ENCODE data around the gene TBX10. TPM values are rescaled to one million over a fixed set of nuclear protein-coding genes. Genes with fewer than 3 reads are reported as not detected.

The TBX10 gene
- total RNA-seq, 1 experiment from 2014 or later: not detected

DNA sequence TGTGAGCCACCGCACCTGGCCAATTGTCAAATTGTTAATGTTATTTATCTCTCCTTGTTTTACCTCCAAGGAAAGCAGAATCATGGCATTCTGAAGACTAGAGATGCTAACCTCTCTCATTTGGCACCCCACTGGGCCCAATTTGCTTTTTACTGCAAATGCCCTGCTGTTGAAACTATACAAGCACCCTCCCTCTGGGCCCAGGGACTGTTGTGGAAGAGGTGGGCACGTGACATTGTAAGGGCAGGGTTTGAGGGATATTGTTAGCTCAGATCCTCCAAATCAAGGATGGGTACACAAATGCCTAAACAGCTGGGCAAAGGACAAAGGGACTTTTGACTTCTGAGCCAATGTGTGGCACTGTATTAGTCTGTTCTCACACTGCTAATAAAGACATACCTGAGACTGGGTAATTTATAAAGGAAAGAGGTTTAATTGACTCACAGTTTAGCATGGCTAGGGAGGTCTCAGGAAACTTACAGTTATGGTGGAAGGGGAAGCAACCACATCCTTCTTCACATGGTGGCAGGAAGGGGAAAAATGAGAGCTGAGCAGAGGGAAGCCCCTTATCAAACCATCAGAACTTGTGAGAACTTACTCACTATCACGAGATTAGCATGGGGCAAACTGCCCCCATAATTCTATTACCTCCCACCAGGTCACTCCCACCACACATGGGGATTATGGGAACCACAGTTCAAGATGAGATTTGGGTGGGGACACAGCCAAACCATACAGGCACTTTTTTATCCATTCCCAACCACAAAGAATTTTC, 41.3 kb upstream of the TBX10 start:
- no peak for DNase-seq
- Histone ChIP-seq H3K4ac (ENCODE audit: low read depth, low read length) (no peak overlapping the region), H2BK5ac (ENCODE audit: insufficient read length, low read length) (no peak overlapping the region), H3K23me2 (ENCODE audit: insufficient read length, low read depth, low read length, poor library complexity, severe bottlenecking) (no peaks in the 10 kb centered on the region), H2BK15ac (ENCODE audit: low read depth, low read length) (no peak overlapping the region), H2BK20ac (ENCODE audit: low read depth, low read length, poor library complexity, severe bottlenecking) (no peak overlapping the region), H3T11ph (ENCODE audit: low read length) (no peak overlapping the region), H3K9me3 (ENCODE audit: control insufficient read depth, low read depth, low read length) (no peaks in the 10 kb centered on the region), H4K8ac (replicated peaks; ENCODE audit: insufficient read length, low read depth, low read length) (no peak overlapping the region), H3K79me2 (ENCODE audit: insufficient read depth, low read length) (no peaks in the 10 kb centered on the region), H3K27me3 (ENCODE audit: insufficient read depth, low read length) (no peaks in the 10 kb centered on the region), H3K4me2 (ENCODE audit: insufficient read depth, insufficient read length, low read length) (no peak overlapping the region), H3K14ac (ENCODE audit: insufficient read depth, low read length) (no peak overlapping the region), H2BK120ac (ENCODE audit: low read depth, low read length, poor library complexity, severe bottlenecking) (no peak overlapping the region), H4K91ac (ENCODE audit: insufficient read length, low read depth, low read length) (no peak overlapping the region), H3K79me1 (ENCODE audit: insufficient read depth, low read depth, low read length, poor library complexity, severe bottlenecking) (no peaks in the 10 kb centered on the region), H4K5ac (ENCODE audit: insufficient read length, low read depth, low read length) (no peak overlapping the region), H3K23ac (ENCODE audit: insufficient read length, low read depth, low read length) (no peak overlapping the region), H2AK5ac (ENCODE audit: insufficient read length, low read length) (no peak overlapping the region), H4K20me1 (ENCODE audit: control insufficient read depth, insufficient read depth, insufficient read length) (no peaks in the 10 kb centered on the region), H3K4me1 (ENCODE audit: insufficient read depth, low read length) (peaks cover 3% of the 10 kb centered on the region; the same call in 1 of the 2 replicates), H3K9ac (ENCODE audit: extremely low read depth, insufficient read length, low read length) (no peak overlapping the region), H3K18ac (ENCODE audit: insufficient read length, low read depth, low read length) (no peak overlapping the region), H3K56ac (ENCODE audit: insufficient read length, low read depth, low read length) (no peak overlapping the region), H3K27ac (ENCODE audit: insufficient read length, low read depth, low read length) (no peak overlapping the region), H2BK12ac (ENCODE audit: insufficient read length, low read depth, low read length) (no peak overlapping the region), H2AFZ (ENCODE audit: low read length) (no peak overlapping the region)
- no peak overlapping the region for H3K4me3 Mint-ChIP-seq
- TF ChIP-seq CTCF (conservative IDR thresholded peaks at IDR 0.05): no peak
- no CpG with 5 or more reads among the region's 3 CpGs for WGBS (ENCODE audit: extremely low coverage, insufficient read length, low lambda C conversion rate)
- H3K36me3 Mint-ChIP-seq (ENCODE audit: insufficient read depth in 1 of 3, low read depth in 3 of 3): no peaks in the 10 kb centered on the region
- H3K27me3 Mint-ChIP-seq (ENCODE audit: low read depth): peaks cover 16% of the 10 kb centered on the region
- peaks cover 18 to 27% of the 10 kb centered on the region in 2 experiments for H3K4me1 Mint-ChIP-seq
- 0 out of 7 replicates have a peak overlapping the region, but pooled peaks of 1 of the 3 experiments have one; percentile 17 for H3K27ac Mint-ChIP-seq
- peaks cover 0 to 3% of the 10 kb centered on the region in 2 experiments; a peak in 2 of 5 replicates for H3K9me3 Mint-ChIP-seq

Measured in H9 (cell line).